Naive B cell (primary cell): ENCODE measurements around the gene MAP4K3. TPM values are rescaled to one million over a fixed set of nuclear protein-coding genes. Genes with fewer than 3 reads are reported as not detected.

Experiments
- ATAC-seq, 2 donors: fragments of 150-1000 bp; cut with Tn5 transposase; 2 replicates each; pipeline ENCODE4 v1.10.0; 2021; ENCODE audit warnings: low read depth in 2 of 2, mild to moderate bottlenecking in 2 of 2, moderate library complexity in 2 of 2
- DNase-seq: peaks from one replicate; pipeline ENCODE4 v3.0.0; 2022
- H3K27ac Mint-ChIP-seq, 6 donors: one replicate each; pipeline ENCODE4 v1.8.0; 2020 to 2022; ENCODE audit warnings: mild to moderate bottlenecking in 6 of 6, mixed read lengths in 6 of 6, moderate library complexity in 5 of 6, inconsistent platforms in 2 of 6
- H3K27me3 Mint-ChIP-seq, 3 donors: one replicate each; pipeline ENCODE4 v1.8.0; 2021 to 2022; ENCODE audit warnings: mixed read lengths in 3 of 3, mild to moderate bottlenecking in 1 of 3
- H3K36me3 Mint-ChIP-seq, 2 donors: one replicate each; pipeline ENCODE4 v1.8.0; 2020 to 2022; ENCODE audit warnings: mixed read lengths in 2 of 2, inconsistent platforms in 1 of 2, mild to moderate bottlenecking in 1 of 2
- H3K4me1 Mint-ChIP-seq, 3 donors: one replicate each; pipeline ENCODE4 v1.8.0; 2020 to 2022; ENCODE audit warnings: mixed read lengths in 3 of 3, inconsistent platforms in 1 of 3, mild to moderate bottlenecking in 1 of 3, moderate library complexity in 1 of 3
- H3K4me3 Mint-ChIP-seq, 8 donors: one replicate each; pipeline ENCODE4 v1.8.0; 2020 to 2022; ENCODE audit warnings: mild to moderate bottlenecking in 8 of 8, mixed read lengths in 8 of 8, moderate library complexity in 8 of 8, inconsistent platforms in 2 of 8
- H3K9me3 Mint-ChIP-seq, 7 donors: one replicate each; pipeline ENCODE4 v1.8.0; 2020 to 2022; ENCODE audit warnings: mixed read lengths in 7 of 7, mild to moderate bottlenecking in 5 of 7, inconsistent platforms in 2 of 7, moderate library complexity in 1 of 7
- polyA plus RNA-seq, 6 donors: library from polyadenylated mRNA; unstranded; fragments of 300-500 nt; fragmentation: Illumina TruSeq; gene quantifications; one replicate each; pipeline ENCODE4 v1.2.3, GENCODE V29; 2021; ENCODE audit warnings: low read depth in 6 of 6

The MAP4K3 gene
- polyA plus RNA-seq, 6 donors from 2014 or later, result 0.76 to 2.9 (median 2.1) TPM

GRCh38 chr2:39283561-39283960 is 153.5 kb downstream of the MAP4K3 start:
- ATAC-seq, result no peak
- peaks cover 0 to 3% of the 10 kb centered on the region in 2 donors for H3K36me3 Mint-ChIP-seq
- no peaks in the 10 kb centered on the region for H3K4me1 Mint-ChIP-seq
- no peaks in the 10 kb centered on the region for H3K9me3 Mint-ChIP-seq
- DNase-seq, result no peak
- no peak overlapping the region for H3K27ac Mint-ChIP-seq
- H3K4me3 Mint-ChIP-seq, result no peak overlapping the region
- no peaks in the 10 kb centered on the region for H3K27me3 Mint-ChIP-seq

GRCh38 chr2:39281391-39281790 is 155.7 kb downstream of the MAP4K3 start:
- Mint-ChIP-seq H3K27ac (no peak overlapping the region), H3K9me3 (no peaks in the 10 kb centered on the region)
- ATAC-seq, result no peak

GRCh38 chr2:39275016-39275415 is 162.1 kb downstream of the MAP4K3 start:
- no peaks in the 10 kb centered on the region for H3K4me1 Mint-ChIP-seq
- H3K27me3 Mint-ChIP-seq, result no peaks in the 10 kb centered on the region
- H3K36me3 Mint-ChIP-seq, result peaks cover 9 to 13% of the 10 kb centered on the region in 2 donors
- ATAC-seq (no peak), DNase-seq (no peak)
- no peak overlapping the region for H3K4me3 Mint-ChIP-seq
- H3K9me3 Mint-ChIP-seq, result no peaks in the 10 kb centered on the region
- peak overlapping the region in 1 of 6 donors; percentile 15 for H3K27ac Mint-ChIP-seq

More at GRCh38 chr2:39281391-39281790, 155.7 kb downstream of the MAP4K3 start:
- no peak overlapping the region for H3K4me3 Mint-ChIP-seq
- DNase-seq, result no peak
- H3K27me3 Mint-ChIP-seq, result no peaks in the 10 kb centered on the region
- no peaks in the 10 kb centered on the region for H3K4me1 Mint-ChIP-seq
- peaks cover 9 to 11% of the 10 kb centered on the region in 2 donors for H3K36me3 Mint-ChIP-seq

GRCh38 chr2:39269941-39270340 is 167.1 kb downstream of the MAP4K3 start:
- H3K36me3 Mint-ChIP-seq, result no peaks in the 10 kb centered on the region
- H3K27ac Mint-ChIP-seq, result no peak overlapping the region
- DNase-seq (no peak), ATAC-seq (no peak)
- no peaks in the 10 kb centered on the region for H3K9me3 Mint-ChIP-seq
- H3K4me1 Mint-ChIP-seq, result peaks cover 12 to 17% (median 16%) of the 10 kb centered on the region in 3 donors
- H3K4me3 Mint-ChIP-seq, result no peak overlapping the region
- H3K27me3 Mint-ChIP-seq, result no peaks in the 10 kb centered on the region

DNA sequence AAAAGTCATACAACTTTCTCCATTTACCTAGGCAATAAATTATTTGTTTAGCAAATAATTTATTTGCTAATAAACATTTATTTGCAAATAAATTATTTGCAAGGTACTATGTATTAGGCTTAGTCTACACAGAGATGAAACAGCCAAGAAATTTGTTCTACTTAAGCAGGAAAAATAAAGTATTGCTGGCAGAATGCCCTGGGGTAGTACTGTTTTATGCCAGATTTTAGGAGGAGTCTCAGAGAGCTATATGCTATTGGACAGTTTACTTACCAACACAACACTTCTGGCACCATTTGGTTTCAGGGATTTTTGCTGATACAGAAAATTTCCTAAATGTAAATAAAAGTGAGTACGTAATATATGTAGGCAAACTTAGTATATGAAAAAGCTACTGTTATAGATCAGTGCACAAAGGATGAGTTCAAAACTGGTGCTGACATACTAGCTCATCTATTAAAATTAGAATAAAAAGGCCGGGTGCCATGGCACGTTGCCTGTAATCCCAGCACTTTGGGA is 170.1 kb downstream of the MAP4K3 start:
- peak overlapping the region in 1 of 6 donors; percentile 61 for H3K27ac Mint-ChIP-seq

DNA sequence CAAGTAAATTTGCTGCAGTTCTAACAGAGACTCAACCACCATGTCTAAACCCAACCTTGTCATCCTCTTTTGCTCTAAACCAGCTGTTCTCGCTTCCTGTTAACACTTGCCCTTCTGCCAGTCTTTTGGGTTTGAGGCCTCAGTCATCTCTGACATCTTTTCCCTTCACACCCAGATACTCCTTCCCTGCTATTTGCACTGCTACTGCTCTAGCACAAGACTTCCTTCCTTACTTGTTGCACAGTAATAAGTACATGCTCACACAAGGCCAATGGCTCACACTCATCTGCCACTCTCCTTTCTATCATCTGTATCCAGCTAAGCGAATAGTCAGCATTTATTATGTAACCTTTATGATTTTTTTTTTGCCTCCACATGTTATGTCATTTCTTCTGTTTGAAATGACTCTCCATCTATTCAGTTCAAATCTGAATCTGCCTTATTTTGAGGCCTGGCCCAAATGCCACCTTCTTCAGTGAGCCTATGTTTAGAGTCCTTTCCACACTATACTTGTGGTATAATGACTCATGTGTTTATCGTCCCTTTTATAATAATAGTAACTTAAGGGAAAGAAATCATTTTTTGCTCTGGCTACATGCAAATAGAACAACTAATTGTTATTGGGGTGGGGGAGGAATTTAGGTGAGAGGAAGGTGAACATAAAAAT is 170.8 kb downstream of the MAP4K3 start:
- no peaks in the 10 kb centered on the region for H3K27me3 Mint-ChIP-seq
- no peaks in the 10 kb centered on the region for H3K36me3 Mint-ChIP-seq
- peak; percentile 72 to 74 for ATAC-seq
- peaks cover 20 to 27% (median 21%) of the 10 kb centered on the region in 3 donors for H3K4me1 Mint-ChIP-seq
- H3K9me3 Mint-ChIP-seq, result no peaks in the 10 kb centered on the region
- H3K27ac Mint-ChIP-seq, result peak overlapping the region; percentile 48 to 86 (median 67)
- peak overlapping the region in 6 of 8 donors; percentile 17 to 60 (median 38) for H3K4me3 Mint-ChIP-seq
- peak; percentile 6 for DNase-seq

More for the DNA sequence above, 170.1 kb downstream of the MAP4K3 start:
- Mint-ChIP-seq H3K36me3 (no peaks in the 10 kb centered on the region), H3K9me3 (no peaks in the 10 kb centered on the region), H3K4me1 (peaks cover 20 to 27% (median 21%) of the 10 kb centered on the region in 3 donors), H3K4me3 (no peak overlapping the region), H3K27me3 (no peaks in the 10 kb centered on the region)
- DNase-seq (no peak), ATAC-seq (no peak)

GRCh38 chr2:39265315-39265714 is 171.8 kb downstream of the MAP4K3 start:
- Mint-ChIP-seq H3K27me3 (no peaks in the 10 kb centered on the region), H3K4me1 (peaks cover 20 to 27% (median 21%) of the 10 kb centered on the region in 3 donors), H3K27ac (peak overlapping the region in 5 of 6 donors; percentile 34 to 83 (median 66)), H3K9me3 (no peaks in the 10 kb centered on the region), H3K36me3 (no peaks in the 10 kb centered on the region), H3K4me3 (peak overlapping the region in 7 of 8 donors; percentile 16 to 77 (median 46))
- no peak for DNase-seq
- ATAC-seq, result peak in 1 of 2 donors; percentile 36

GRCh38 chr2:39264733-39265132 is 172.4 kb downstream of the MAP4K3 start:
- Mint-ChIP-seq H3K27me3 (no peaks in the 10 kb centered on the region), H3K36me3 (no peaks in the 10 kb centered on the region), H3K27ac (peak overlapping the region in 5 of 6 donors; percentile 0 to 94 (median 65)), H3K4me1 (peaks cover 20 to 27% (median 21%) of the 10 kb centered on the region in 3 donors), H3K9me3 (no peaks in the 10 kb centered on the region), H3K4me3 (peak overlapping the region in 5 of 8 donors; percentile 16 to 48 (median 42))
- peak; percentile 7 for DNase-seq
- peak; percentile 77 to 83 for ATAC-seq

- Mint-ChIP-seq H3K9me3 (no peaks in the 10 kb centered on the region), H3K36me3 (no peaks in the 10 kb centered on the region), H3K27me3 (no peaks in the 10 kb centered on the region), H3K4me3 (no peak overlapping the region), H3K27ac (no peak overlapping the region), H3K4me1 (peaks cover 6 to 11% (median 8%) of the 10 kb centered on the region in 3 donors)
- ATAC-seq, result no peak
- DNase-seq, result no peak
These were observed 177.0 kb downstream of the MAP4K3 start for GRCh38 chr2:39260087-39260486.

- ATAC-seq, result no peak
- Mint-ChIP-seq H3K27me3 (no peaks in the 10 kb centered on the region), H3K4me3 (no peak overlapping the region), H3K4me1 (no peaks in the 10 kb centered on the region), H3K27ac (no peak overlapping the region), H3K36me3 (peaks cover 0 to 7% of the 10 kb centered on the region in 2 donors), H3K9me3 (peaks cover 0 to 6% (median 3%) of the 10 kb centered on the region in 7 donors)
- no peak for DNase-seq
These were observed 181.0 kb downstream of the MAP4K3 start for GRCh38 chr2:39256040-39256439.

DNA sequence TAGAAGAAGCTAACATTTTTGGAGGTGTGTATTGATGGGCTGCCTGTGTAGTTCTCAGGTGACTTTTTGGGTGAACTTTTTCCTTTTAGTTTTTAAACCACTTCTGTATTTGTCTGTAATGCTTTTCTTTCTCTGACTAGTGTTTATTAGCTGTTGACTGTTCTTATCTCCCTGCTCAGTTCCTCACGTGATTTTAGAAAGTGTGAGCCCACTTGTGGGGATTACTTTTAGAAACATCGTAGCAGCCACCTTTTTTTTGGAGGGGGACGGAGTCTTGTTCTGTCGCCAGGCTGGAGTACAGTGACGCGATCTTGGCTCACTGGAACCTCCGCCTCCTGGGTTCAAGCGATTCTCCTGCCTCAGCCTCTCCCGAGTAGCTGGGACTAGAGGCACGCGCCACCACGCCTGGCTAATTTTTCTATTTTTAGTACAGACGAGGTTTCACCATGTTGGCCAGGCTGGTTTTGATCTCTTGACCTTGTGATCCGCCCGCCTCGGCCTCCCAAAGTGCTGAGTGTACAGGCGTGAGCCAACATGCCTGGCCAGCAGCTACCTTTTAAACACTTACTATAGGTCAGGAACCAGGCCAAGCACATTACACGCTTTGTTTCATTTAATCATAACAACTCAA is 184.1 kb downstream of the MAP4K3 start:
- peaks cover 0 to 7% (median 3%) of the 10 kb centered on the region in 7 donors for H3K9me3 Mint-ChIP-seq
- DNase-seq, result no peak
- H3K4me1 Mint-ChIP-seq, result no peaks in the 10 kb centered on the region
- H3K36me3 Mint-ChIP-seq, result peaks cover 7 to 8% of the 10 kb centered on the region in 2 donors
- no peak for ATAC-seq
- H3K4me3 Mint-ChIP-seq, result no peak overlapping the region
- no peaks in the 10 kb centered on the region for H3K27me3 Mint-ChIP-seq
- H3K27ac Mint-ChIP-seq, result no peak overlapping the region

- DNase-seq (no peak), ATAC-seq (no peak)
- Mint-ChIP-seq H3K9me3 (peaks cover 0 to 7% (median 3%) of the 10 kb centered on the region in 7 donors), H3K27me3 (no peaks in the 10 kb centered on the region), H3K27ac (no peak overlapping the region), H3K4me3 (no peak overlapping the region), H3K4me1 (peaks cover 11 to 16% (median 11%) of the 10 kb centered on the region in 3 donors), H3K36me3 (peaks cover 7 to 8% of the 10 kb centered on the region in 2 donors)
These were observed 189.5 kb downstream of the MAP4K3 start for GRCh38 chr2:39247512-39248043.

- no peak for DNase-seq
- peaks cover 11 to 16% (median 11%) of the 10 kb centered on the region in 3 donors for H3K4me1 Mint-ChIP-seq
- H3K4me3 Mint-ChIP-seq, result peak overlapping the region in 2 of 8 donors; percentile 30 to 50
- H3K27me3 Mint-ChIP-seq, result no peaks in the 10 kb centered on the region
- peaks cover 0 to 6% (median 3%) of the 10 kb centered on the region in 7 donors for H3K9me3 Mint-ChIP-seq
- ATAC-seq, result no peak
- peaks cover 6 to 7% of the 10 kb centered on the region in 2 donors for H3K36me3 Mint-ChIP-seq
- H3K27ac Mint-ChIP-seq, result peak overlapping the region in 3 of 6 donors; percentile 4 to 64 (median 15)
These were observed 190.6 kb downstream of the MAP4K3 start for GRCh38 chr2:39246382-39246980.
